ENCODE measurements around the gene CATSPER3.
"Not testable (repeated sequence)": the region's sequence is repeated elsewhere in the genome, so short reads cannot be mapped to it uniquely, and the experiment has no call there.

Gene CATSPER3

GRCh38 chr5:134975078-134975715 lies 7.5 kb downstream of the CATSPER3 start:
- no peak for DNase-seq (ENCODE audit: low read depth in 3 of 3)

- no peak for DNase-seq (ENCODE audit: low read depth in 3 of 3)
These were observed 8.1 kb downstream of the CATSPER3 start for GRCh38 chr5:134975843-134976242.

- no peak for DNase-seq (ENCODE audit: low read depth in 3 of 3)
These were observed 9.1 kb downstream of the CATSPER3 start for GRCh38 chr5:134976841-134977240.

- no peak for DNase-seq (ENCODE audit: low read depth in 3 of 3)
These were observed 11.7 kb downstream of the CATSPER3 start for GRCh38 chr5:134979416-134979815.

GRCh38 chr5:134982230-134982629 lies 14.5 kb downstream of the CATSPER3 start:
- DNase-seq (ENCODE audit: low read depth in 3 of 3), result no peak

- no peak for DNase-seq (ENCODE audit: low read depth in 3 of 3)
These were observed 21.6 kb downstream of the CATSPER3 start for GRCh38 chr5:134989266-134989830.

- not testable (repeated sequence) for DNase-seq (ENCODE audit: low read depth in 3 of 3)
These were observed 22.5 kb downstream of the CATSPER3 start for GRCh38 chr5:134990183-134990582.

GRCh38 chr5:134992148-134992547 lies 24.4 kb downstream of the CATSPER3 start:
- no peak for DNase-seq (ENCODE audit: low read depth in 3 of 3)

GRCh38 chr5:134993161-134993560 lies 25.5 kb downstream of the CATSPER3 start:
- no peak for DNase-seq (ENCODE audit: low read depth in 3 of 3)

GRCh38 chr5:134994560-134995156 lies 27.0 kb downstream of the CATSPER3 start:
- no peak for DNase-seq (ENCODE audit: low read depth in 3 of 3)

GRCh38 chr5:134995850-134996402 lies 28.2 kb downstream of the CATSPER3 start:
- no peak for DNase-seq (ENCODE audit: low read depth in 3 of 3)

- DNase-seq (ENCODE audit: low read depth in 3 of 3), result no peak
These were observed 29.3 kb downstream of the CATSPER3 start for GRCh38 chr5:134997015-134997414.

- not testable (repeated sequence) for DNase-seq (ENCODE audit: low read depth in 3 of 3)
These were observed 30.4 kb downstream of the CATSPER3 start for GRCh38 chr5:134998068-134998467.

- DNase-seq (ENCODE audit: low read depth in 3 of 3), result no peak
These were observed 36.7 kb downstream of the CATSPER3 start for GRCh38 chr5:135004376-135004775.

GRCh38 chr5:135005076-135005475 lies 37.4 kb downstream of the CATSPER3 start:
- DNase-seq (ENCODE audit: low read depth in 3 of 3), result no peak

GRCh38 chr5:135007305-135007704 lies 39.6 kb downstream of the CATSPER3 start:
- DNase-seq (ENCODE audit: low read depth in 3 of 3), result no peak

GRCh38 chr5:135007749-135008363 lies 40.1 kb downstream of the CATSPER3 start:
- DNase-seq (ENCODE audit: low read depth in 3 of 3), result no peak

- DNase-seq (ENCODE audit: low read depth in 3 of 3), result no peak
These were observed 40.8 kb downstream of the CATSPER3 start for GRCh38 chr5:135008556-135008955.

GRCh38 chr5:135008981-135009735 lies 41.5 kb downstream of the CATSPER3 start:
- no peak for DNase-seq (ENCODE audit: low read depth in 3 of 3)

- DNase-seq (ENCODE audit: low read depth in 3 of 3), result no peak
These were observed 42.2 kb downstream of the CATSPER3 start for GRCh38 chr5:135009736-135010501.

Data from stimulated activated CD4-positive, alpha-beta T cell treated with anti-CD3 and anti-CD28 coated beads, TNF-alpha, amount 100 ng/mL, for 48 hours (primary cell).